ENCODE results near the gene LCLAT1. TPM values are rescaled to one million over a fixed set of nuclear protein-coding genes. Genes with fewer than 3 reads are reported as not detected.

Gene LCLAT1
- total RNA-seq, 4 donors from 2014 or later: 0.88 to 116 (median 33.3) TPM

- H3K27me3 ChIP-seq: no peaks in the 10 kb centered on the region
- H3K27ac ChIP-seq: no peak overlapping the region
- H3K9me3 ChIP-seq: no peaks in the 10 kb centered on the region
- H3K4me3 ChIP-seq: no peak overlapping the region
- H3K4me1 ChIP-seq: no peaks in the 10 kb centered on the region
- intact Hi-C loops (cut with DNase I; ENCODE audit: low total_unique reads): no loop called here
- TF ChIP-seq POLR2A (IDR thresholded peaks at IDR 0.05): no peak
- no peak for TF ChIP-seq CTCF (IDR thresholded peaks at IDR 0.05)
- DNase-seq: no peak
- no peaks in the 10 kb centered on the region for H3K36me3 ChIP-seq
Measured at GRCh38 chr2:30448866-30449265, 1.8 kb downstream of the LCLAT1 start.

GRCh38 chr2:30450025-30450424, 3.0 kb downstream of the LCLAT1 start:
- Histone ChIP-seq H3K27me3 (no peaks in the 10 kb centered on the region), H3K4me1 (no peaks in the 10 kb centered on the region), H3K9me3 (no peaks in the 10 kb centered on the region), H3K4me3 (no peak overlapping the region), H3K27ac (no peak overlapping the region), H3K36me3 (no peaks in the 10 kb centered on the region)
- no peak for DNase-seq
- TF ChIP-seq CTCF (IDR thresholded peaks at IDR 0.05) (no peak), POLR2A (IDR thresholded peaks at IDR 0.05) (no peak)
- intact Hi-C loops (cut with DNase I; ENCODE audit: low total_unique reads): no loop called here

GRCh38 chr2:30453498-30453897, 6.5 kb downstream of the LCLAT1 start:
- H3K27me3 ChIP-seq: no peaks in the 10 kb centered on the region
- no peaks in the 10 kb centered on the region for H3K4me1 ChIP-seq
- no peak for DNase-seq
- intact Hi-C loops (cut with DNase I; ENCODE audit: low total_unique reads): no loop called here
- H3K4me3 ChIP-seq: no peak overlapping the region
- H3K36me3 ChIP-seq: no peaks in the 10 kb centered on the region
- H3K9me3 ChIP-seq: no peaks in the 10 kb centered on the region
- TF ChIP-seq CTCF (IDR thresholded peaks at IDR 0.05) (no peak), POLR2A (IDR thresholded peaks at IDR 0.05) (no peak)
- no peak overlapping the region for H3K27ac ChIP-seq

- Histone ChIP-seq H3K9me3 (no peaks in the 10 kb centered on the region), H3K27me3 (no peaks in the 10 kb centered on the region), H3K4me3 (no peak overlapping the region), H3K27ac (peak overlapping the region in 1 of 2 donors; percentile 9), H3K36me3 (no peaks in the 10 kb centered on the region), H3K4me1 (no peaks in the 10 kb centered on the region)
- TF ChIP-seq POLR2A (IDR thresholded peaks at IDR 0.05) (no peak), CTCF (IDR thresholded peaks at IDR 0.05) (no peak)
- no peak for DNase-seq
- intact Hi-C loops (cut with DNase I; ENCODE audit: low total_unique reads): no loop called here
Measured at GRCh38 chr2:30454571-30454970, 7.5 kb downstream of the LCLAT1 start.

- no peaks in the 10 kb centered on the region for H3K36me3 ChIP-seq
- H3K27me3 ChIP-seq: no peaks in the 10 kb centered on the region
- H3K9me3 ChIP-seq: no peaks in the 10 kb centered on the region
- peak overlapping the region in 1 of 2 donors; percentile 9 for H3K27ac ChIP-seq
- DNase-seq: no peak
- TF ChIP-seq POLR2A (IDR thresholded peaks at IDR 0.05): no peak
- no peak for TF ChIP-seq CTCF (IDR thresholded peaks at IDR 0.05)
- no peak overlapping the region for H3K4me3 ChIP-seq
- intact Hi-C loops (cut with DNase I; ENCODE audit: low total_unique reads): no loop called here
- no peaks in the 10 kb centered on the region for H3K4me1 ChIP-seq
Measured at GRCh38 chr2:30455114-30455738, 8.2 kb downstream of the LCLAT1 start.

All from uterus (tissue), 4 donors.